Neural cell (in vitro differentiated cells): Measurements from ENCODE around the gene RAB11FIP4. TPM values are rescaled to one million over a fixed set of nuclear protein-coding genes. Genes with fewer than 3 reads are reported as not detected.

ENCODE experiments used
- H2AFZ ChIP-seq: fragments of 200-600, 300-800 bp; sonication (generic), shearing (Covaris generic); 2 replicates; pipeline ENCODE4 v1.6.0; 2014; ENCODE audit warnings: low read depth, mild to moderate bottlenecking, antibody characterized with exemption, low read length, moderate library complexity
- H3F3A ChIP-seq: fragments of 200-600 bp; shearing (Covaris generic); 2 replicates; pipeline ENCODE4 v1.6.1; 2016; ENCODE audit warnings: mild to moderate bottlenecking, moderate library complexity, mixed read lengths, antibody characterized with exemption, low read length; ENCODE audit not compliant: insufficient read depth, poor library complexity, severe bottlenecking
- H3K27ac ChIP-seq: fragments of 200-600, 300-800 bp; sonication (generic), shearing (Covaris generic); 2 replicates; pipeline ENCODE4 v1.5.1; 2014; ENCODE audit warnings: mild to moderate bottlenecking, low read length, moderate library complexity
- H3K27me3 ChIP-seq: fragments of 300-800, 200-600 bp; sonication (generic), shearing (Covaris generic); 2 replicates; pipeline ENCODE4 v1.6.0; 2014; ENCODE audit warnings: mild to moderate bottlenecking, low read depth, low read length, moderate library complexity; ENCODE audit not compliant: insufficient read depth
- H3K36me3 ChIP-seq: fragments of 300-800, 200-600 bp; sonication (generic), shearing (Covaris generic); 2 replicates; pipeline ENCODE4 v1.5.1; 2014; ENCODE audit warnings: mild to moderate bottlenecking, antibody characterized with exemption, low read length, moderate library complexity; ENCODE audit not compliant: insufficient read depth
- H3K4me2 ChIP-seq: fragments of 300-800, 200-600 bp; sonication (generic), shearing (Covaris generic); 2 replicates; pipeline ENCODE4 v1.6.0; 2014; ENCODE audit warnings: mild to moderate bottlenecking, low read length
- H3K4me3 ChIP-seq: fragments of 300-800, 200-600 bp; sonication (generic), shearing (Covaris generic); 2 replicates; pipeline ENCODE4 v1.5.1; 2014; ENCODE audit warnings: mild to moderate bottlenecking, low read length, moderate library complexity
- H3K79me2 ChIP-seq: fragments of 200-600 bp; shearing (Covaris generic); replicated peaks from 2 replicates; pipeline ENCODE4 v1.6.0; 2014; ENCODE audit warnings: mild to moderate bottlenecking, low read length, moderate library complexity; ENCODE audit not compliant: insufficient read depth
- H3K9ac ChIP-seq: fragments of 300-800, 200-600 bp; sonication (generic), shearing (Covaris generic); 2 replicates; pipeline ENCODE4 v1.6.1; 2016; ENCODE audit warnings: mild to moderate bottlenecking, low read length, mixed read lengths
- H3K9me2 ChIP-seq: fragments of 200-600 bp; shearing (Covaris generic); 2 replicates; pipeline ENCODE4 v1.6.1; 2016; ENCODE audit warnings: mild to moderate bottlenecking, low read length, mixed read lengths; ENCODE audit not compliant: insufficient read depth
- H3K9me3 ChIP-seq: fragments of 200-600, 300-800 bp; sonication (generic), shearing (Covaris generic); 2 replicates; pipeline ENCODE4 v1.6.1; 2016; ENCODE audit warnings: mild to moderate bottlenecking, mixed run types, low read length, moderate library complexity, mixed read lengths
- H4K20me1 ChIP-seq: fragments of 200-600 bp; shearing (Covaris generic); 2 replicates; pipeline ENCODE4 v1.6.1; 2016; ENCODE audit warnings: mild to moderate bottlenecking, mixed run types; ENCODE audit not compliant: insufficient read depth
- CTCF ChIP-seq: fragments of 450-650 bp; IDR thresholded peaks from 2 replicates; pipeline ENCODE4 v1.5.1; 2014; ENCODE audit warnings: antibody characterized with exemption, mild to moderate bottlenecking, moderate library complexity; ENCODE audit not compliant: poor library complexity, severe bottlenecking
- EP300 ChIP-seq: fragments of 450-650 bp; conservative IDR thresholded peaks from 2 replicates; pipeline ENCODE4 v1.6.1; 2014; ENCODE audit warnings: antibody characterized with exemption, mild to moderate bottlenecking, moderate library complexity; ENCODE audit not compliant: poor library complexity, severe bottlenecking
- EZH2 ChIP-seq: fragments of 200-600, 300-800 bp; shearing (Covaris generic), sonication (generic); IDR thresholded peaks from 2 replicates; pipeline ENCODE4 v1.6.1; 2014; ENCODE audit warnings: antibody characterized with exemption, low read length, borderline replicate concordance, mild to moderate bottlenecking; ENCODE audit not compliant: insufficient read depth, poor library complexity, severe bottlenecking
- MXI1 ChIP-seq: fragments of 450-650 bp; conservative IDR thresholded peaks from 2 replicates; pipeline ENCODE4 v1.6.1; 2014; ENCODE audit warnings: antibody characterized with exemption, mild to moderate bottlenecking; ENCODE audit not compliant: poor library complexity, severe bottlenecking
- POLR2AphosphoS5 ChIP-seq: IDR thresholded peaks from 2 replicates; pipeline ENCODE4 v1.6.1; 2012
- RAD21 ChIP-seq: fragments of 450-650 bp; conservative IDR thresholded peaks from 2 replicates; pipeline ENCODE4 v1.6.1; 2014; ENCODE audit warnings: antibody characterized with exemption, mild to moderate bottlenecking, moderate library complexity
- REST ChIP-seq: IDR thresholded peaks from 2 replicates; pipeline ENCODE4 v1.6.1; 2012; ENCODE audit warnings: borderline replicate concordance
- SMC3 ChIP-seq: fragments of 450-650 bp; conservative IDR thresholded peaks from 2 replicates; pipeline ENCODE4 v1.6.1; 2014; ENCODE audit warnings: antibody characterized with exemption, mild to moderate bottlenecking, moderate library complexity; ENCODE audit not compliant: poor library complexity
- TAF1 ChIP-seq: IDR thresholded peaks from 2 replicates; pipeline ENCODE4 v1.6.1; 2012; ENCODE audit warnings: low read depth
- polyA plus RNA-seq: library from polyadenylated mRNA; depleted of rRNA; stranded (reverse); fragments of >200 nt; gene quantifications from 2 replicates; pipeline ENCODE4 v1.2.3, GENCODE V29; 2014

RAB11FIP4 gene
- polyA plus RNA-seq, 1 donor from 2014 or later: 14.4 TPM

GRCh38 chr17:31390426-31390747, 1.1 kb upstream of the RAB11FIP4 start:
- H3K4me3 ChIP-seq: no peak overlapping the region

GRCh38 chr17:31390748-31391495, 553 bp upstream of the RAB11FIP4 start:
- Histone ChIP-seq H4K20me1 (no peaks in the 10 kb centered on the region), H3K27me3 (peaks cover 21% of the 10 kb centered on the region), H3K27ac (no peak overlapping the region), H3K79me2 (no peaks in the 10 kb centered on the region), H3K9me3 (no peaks in the 10 kb centered on the region), H3F3A (no peaks in the 10 kb centered on the region), H3K4me2 (no peak overlapping the region), H3K9ac (peak overlapping the region; percentile 59), H3K9me2 (no peaks in the 10 kb centered on the region), H3K4me3 (peak overlapping the region; percentile 62), H3K36me3 (no peaks in the 10 kb centered on the region), H2AFZ (peak overlapping the region; percentile 56)
- TF ChIP-seq CTCF: no peak
- TF ChIP-seq POLR2AphosphoS5: peak; percentile 16

More at GRCh38 chr17:31390426-31390747, 1.1 kb upstream of the RAB11FIP4 start:
- H3K9ac ChIP-seq: no peak overlapping the region
- H3K27ac ChIP-seq: no peak overlapping the region
- no peaks in the 10 kb centered on the region for H4K20me1 ChIP-seq
- no peaks in the 10 kb centered on the region for H3K9me2 ChIP-seq
- H3K4me2 ChIP-seq: no peak overlapping the region
- H3K79me2 ChIP-seq: no peaks in the 10 kb centered on the region
- no peaks in the 10 kb centered on the region for H3K9me3 ChIP-seq
- peaks cover 21% of the 10 kb centered on the region for H3K27me3 ChIP-seq
- no peaks in the 10 kb centered on the region for H3F3A ChIP-seq
- H2AFZ ChIP-seq: no peak overlapping the region
- no peaks in the 10 kb centered on the region for H3K36me3 ChIP-seq
- TF ChIP-seq TAF1: no peak
- no peak for TF ChIP-seq POLR2AphosphoS5
- no peak for TF ChIP-seq RAD21
- no peak for TF ChIP-seq CTCF
- no peak for TF ChIP-seq EZH2
- no peak for TF ChIP-seq SMC3
- no peak for TF ChIP-seq EP300
- no peak for TF ChIP-seq MXI1
- no peak for TF ChIP-seq REST
